K562 (cell line): ENCODE results near the gene ICAM1. TPM values are rescaled to one million over a fixed set of nuclear protein-coding genes. Genes with fewer than 3 reads are reported as not detected.

Experiments used
- BMI1 ChIP-seq: fragments of 150-350 bp; IDR thresholded peaks from 2 replicates; pipeline ENCODE4 v1.6.1; 2014; ENCODE audit warnings: low read length
- BRCA1 ChIP-seq, 2 experiments: fragments of 450-650 bp in 1 of 2; sonication (generic) in 1 of 2; formaldehyde crosslinking in 1 of 2; IDR thresholded peaks; 2 replicates each; pipeline versions ENCODE4 v1.5.0 to v1.6.1; 2017 to 2020; ENCODE audit warnings: mild to moderate bottlenecking in 1 of 2, missing genetic modification reagents in 1 of 2
- CBFA2T3 ChIP-seq: fragments of 450-650 bp; IDR thresholded peaks from 2 replicates; pipeline ENCODE4 v1.6.1; 2017
- FOS ChIP-seq: IDR thresholded peaks from 3 replicates; pipeline ENCODE4 v1.6.1; 2011; ENCODE audit not compliant: insufficient read length; ENCODE audit errors: extremely low read depth
- FOSL1 ChIP-seq: fragments of 200-800 bp; sonication (Bioruptor generic); conservative IDR thresholded peaks from 2 replicates; pipeline ENCODE4 v1.6.1; 2016; ENCODE audit warnings: missing genetic modification characterization, missing compliant biosample characterization
- FOXO4 ChIP-seq: fragments of 450-650 bp; formaldehyde crosslinking; IDR thresholded peaks from 2 replicates; pipeline ENCODE4 v1.4.0; 2020; ENCODE audit warnings: mild to moderate bottlenecking, moderate library complexity
- HNRNPK ChIP-seq: fragments of 200-400 bp; formaldehyde crosslinking; IDR thresholded peaks from one replicate; pipeline ENCODE4 v1.6.1; 2018; ENCODE audit warnings: mild to moderate bottlenecking, low read depth, low read length; ENCODE audit not compliant: poor library complexity, severe bottlenecking
- ILK ChIP-seq: fragments of 450-650 bp; IDR thresholded peaks from 2 replicates; pipeline ENCODE4 v1.6.1; 2016; ENCODE audit warnings: missing genetic modification characterization, low read depth, mild to moderate bottlenecking, missing compliant biosample characterization, moderate library complexity, borderline replicate concordance
- KLF16 ChIP-seq: IDR thresholded peaks from 2 replicates; pipeline ENCODE4 v1.6.1; 2016; ENCODE audit warnings: antibody characterized with exemption
- MCM7 ChIP-seq, 2 experiments: fragments of 450-650 bp; IDR thresholded peaks; 2 replicates each; pipeline ENCODE4 v1.6.1; 2016 to 2018
- MLLT1 ChIP-seq, 2 experiments: fragments of 450-650 bp; IDR thresholded peaks; 2 replicates each; pipeline ENCODE4 v1.6.1; 2016
- PRPF4 ChIP-seq: fragments of 200-400 bp; formaldehyde crosslinking; IDR thresholded peaks from one replicate; pipeline ENCODE4 v1.6.1; 2017; ENCODE audit warnings: low read length, low read depth, mild to moderate bottlenecking; ENCODE audit not compliant: insufficient read depth, poor library complexity, severe bottlenecking
- PYGO2 ChIP-seq: fragments of 450-650 bp; IDR thresholded peaks from 2 replicates; pipeline ENCODE4 v1.6.1; 2016; ENCODE audit warnings: mild to moderate bottlenecking, missing genetic modification characterization, moderate library complexity, missing compliant biosample characterization
- RBM39 ChIP-seq: fragments of 200-400 bp; formaldehyde crosslinking; optimal IDR thresholded peaks from 2 replicates; pipeline ENCODE3; 2018; ENCODE audit warnings: low read depth, low read length
- SMAD3 ChIP-seq: fragments of 450-650 bp; formaldehyde crosslinking; conservative IDR thresholded peaks from 2 replicates; pipeline ENCODE4 v1.4.0; 2020; ENCODE audit warnings: mild to moderate bottlenecking
- SP2 ChIP-seq: IDR thresholded peaks from 2 replicates; pipeline ENCODE4 v1.6.1; 2011; ENCODE audit warnings: mild to moderate bottlenecking, low read depth, low read length, moderate library complexity; ENCODE audit not compliant: poor library complexity, severe bottlenecking; ENCODE audit errors: extremely low read depth
- SPI1 ChIP-seq: IDR thresholded peaks from 2 replicates; pipeline ENCODE4 v1.6.1; 2011; ENCODE audit warnings: low read depth, low read length, control low read depth, borderline replicate concordance
- ZNF23 ChIP-seq: fragments of 250-450 bp; sonication (Bioruptor Pico); IDR thresholded peaks from 2 replicates; pipeline ENCODE4 v1.4.0; 2020; ENCODE audit warnings: mild to moderate bottlenecking
- ZNF316 ChIP-seq: fragments of 450-650 bp; IDR thresholded peaks from 2 replicates; pipeline ENCODE4 v1.6.1; 2016
- ZNF518B ChIP-seq: fragments of 250-450 bp; sonication (Bioruptor Pico); IDR thresholded peaks from 2 replicates; pipeline ENCODE4 v1.5.0; 2021; ENCODE audit warnings: mild to moderate bottlenecking, moderate library complexity
- polyA plus RNA-seq, 8 experiments: library from polyadenylated mRNA; depleted of rRNA in 4 of 8; stranded (reverse) in 5 of 8; unstranded in 3 of 8; fragments of >200 nt; fragmentation: Nextera tagmentation in 2 of 8; fragmentation: Illumina TruSeq in 1 of 8; extraction: Ambion mirVana in 2 of 8; extraction: Trizol in 1 of 8; gene quantifications; 2 replicates each; pipeline versions ENCODE4 v1.2.1 to v1.2.3, GENCODE V29; 2011 to 2014; ENCODE audit warnings: inconsistent platforms in 1 of 8, missing spikeins in 1 of 8
- total RNA-seq, 7 experiments: library from RNA; depleted of rRNA in 6 of 7; stranded (reverse); fragments of >200 nt in 6 of 7; fragmentation: Illumina TruSeq in 2 of 7; extraction: Trizol in 2 of 7; gene quantifications; 2 replicates each; pipeline versions ENCODE4 v1.2.1 to v1.2.3, GENCODE V29; 2011 to 2021; ENCODE audit warnings: low replicate concordance in 1 of 7
- TF ChIP-seq, protein P1 (sequence below), 2 experiments: fragments of 450-650 bp in 1 of 2; sonication (generic) in 1 of 2; formaldehyde crosslinking in 1 of 2; IDR thresholded peaks in 1 of 2; conservative IDR thresholded peaks in 1 of 2; 2 replicates each; pipeline versions ENCODE4 v1.6.1 to v1.8.1; 2016 to 2023; ENCODE audit warnings: mild to moderate bottlenecking in 2 of 2, moderate library complexity in 2 of 2, inconsistent platforms in 1 of 2, missing genetic modification reagents in 1 of 2

Gene ICAM1
- total and polyA plus RNA-seq, 9 of the 15 experiments (the other 6 are each of a cell fraction or from before 2014, with no cell fraction given): 2.3 to 24.4 (median 13.4) TPM

GRCh38 chr19:10288662-10289166 lies 17.8 kb downstream of the ICAM1 start (continued):
- TF ChIP-seq, protein P1, sequence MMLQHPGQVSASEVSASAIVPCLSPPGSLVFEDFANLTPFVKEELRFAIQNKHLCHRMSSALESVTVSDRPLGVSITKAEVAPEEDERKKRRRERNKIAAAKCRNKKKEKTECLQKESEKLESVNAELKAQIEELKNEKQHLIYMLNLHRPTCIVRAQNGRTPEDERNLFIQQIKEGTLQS (IDR thresholded peaks at IDR 0.05): no peak
- TF ChIP-seq, protein P1 (CRISPR knock-in tag; conservative IDR thresholded peaks at IDR 0.05): no peak
- TF ChIP-seq RBM39 (peak; percentile 24), BMI1 (no peak), ZNF316 (no peak), ILK (tag) (no peak), SP2 (no peak), PYGO2 (no peak), FOSL1 (tag) (no peak), HNRNPK (no peak), MLLT1 (IDR thresholded peaks at IDR 0.05) (0 out of 4 replicates have a peak, but pooled peaks of 1 of the 2 experiments have one; percentile 32), SMAD3 (CRISPR knock-in tag) (no peak), PRPF4 (no peak), MCM7 (IDR thresholded peaks at IDR 0.05) (no peak), ZNF518B (CRISPR knock-in tag) (no peak), SPI1 (no peak), FOXO4 (no peak), FOS (peak; percentile 73), KLF16 (no peak), ZNF23 (CRISPR knock-in tag) (no peak), BRCA1 (IDR thresholded peaks at IDR 0.05) (no peak), BRCA1 (CRISPR knock-in tag; IDR thresholded peaks at IDR 0.05) (no peak), CBFA2T3 (no peak)
